Caco-2 (cell line): Measurements from ENCODE around the gene METTL2A. TPM values are rescaled to one million over a fixed set of nuclear protein-coding genes. Genes with fewer than 3 reads are reported as not detected.
"Not testable (repeated sequence)": the region's sequence is repeated elsewhere in the genome, so short reads cannot be mapped to it uniquely, and the experiment has no call there.

Experiments used
- BruUV-seq: library from RNA; stranded (reverse); fragments of 400-500 nt; replicated peaks from 2 replicates; lab custom pipeline; 2021; lab: Mats Ljungman, UMichigan
- CTCF ChIA-PET: fragments of 300-600 bp; sonication (Branson Sonifier 250); formaldehyde crosslinking; loops from one replicate; lab custom pipeline; 2022; ENCODE audit warnings: antibody characterized with exemption; lab: Charles Lee
- POLR2A ChIA-PET: fragments of 300-600 bp; sonication (Branson Sonifier 250); formaldehyde crosslinking; loops from one replicate; lab custom pipeline; 2022; ENCODE audit warnings: antibody characterized with exemption; lab: Charles Lee
- DNase-seq, 2 experiments: peaks; one replicate each; pipeline versions ENCODE4 v3.0.0 to v3.0.0-alpha.2; 2020 to 2022
- H3K27me3 ChIP-seq: replicated peaks from 2 replicates; pipeline ENCODE4 v1.6.0; 2011; ENCODE audit warnings: low read length; ENCODE audit not compliant: control insufficient read depth, insufficient read depth
- H3K36me3 ChIP-seq: 2 replicates; pipeline ENCODE4 v1.5.1; 2011; ENCODE audit warnings: low read length; ENCODE audit not compliant: control insufficient read depth, insufficient read depth
- H3K4me1 ChIP-seq: fragments of 250-450 bp; sonication (Bioruptor Pico); 2 replicates; pipeline ENCODE4 v1.5.1; 2020; ENCODE audit warnings: mild to moderate bottlenecking
- H3K4me3 ChIP-seq: 2 replicates; pipeline ENCODE4 v1.5.1; 2011; ENCODE audit warnings: low read depth, mild to moderate bottlenecking, control low read depth, low read length
- H3K9me3 ChIP-seq: fragments of 250-450 bp; sonication (Bioruptor Pico); 2 replicates; pipeline ENCODE4 v1.5.1; 2020; ENCODE audit warnings: mild to moderate bottlenecking, moderate library complexity
- H3K27ac Mint-ChIP-seq: one replicate; pipeline ENCODE4 v1.8.0; 2022; ENCODE audit warnings: mixed read lengths; ENCODE audit not compliant: unreplicated experiment
- H3K27me3 Mint-ChIP-seq: one replicate; pipeline ENCODE4 v1.8.0; 2022; ENCODE audit warnings: mixed read lengths; ENCODE audit not compliant: insufficient read depth, unreplicated experiment
- H3K36me3 Mint-ChIP-seq: one replicate; pipeline ENCODE4 v1.8.0; 2022; ENCODE audit warnings: mild to moderate bottlenecking, mixed read lengths; ENCODE audit not compliant: insufficient read depth, unreplicated experiment
- H3K4me1 Mint-ChIP-seq: one replicate; pipeline ENCODE4 v1.8.0; 2022; ENCODE audit warnings: low read depth, mixed read lengths; ENCODE audit not compliant: unreplicated experiment
- H3K4me3 Mint-ChIP-seq: one replicate; pipeline ENCODE4 v1.8.0; 2022; ENCODE audit warnings: mild to moderate bottlenecking, moderate library complexity, mixed read lengths; ENCODE audit not compliant: unreplicated experiment
- H3K9me3 Mint-ChIP-seq: one replicate; pipeline ENCODE4 v1.8.0; 2022; ENCODE audit warnings: mixed read lengths; ENCODE audit not compliant: unreplicated experiment
- intact Hi-C: fragments of 100-400 bp; cut with micrococcal nuclease; formaldehyde crosslinking; loops from one replicate; pipeline ENCODE4 v1.10.0; 2022; ENCODE audit not compliant: unreplicated experiment
- total RNA-seq: library from RNA; stranded (reverse); gene quantifications from 2 replicates; pipeline ENCODE4 v1.2.3, GENCODE V29; 2022
- TF ChIP-seq, protein P1 (sequence below), 2 experiments: fragments of 200-600 bp in 1 of 2; IDR thresholded peaks; 1 replicate in 1 of 2; 2 replicates in 1 of 2; pipeline versions ENCODE4 v1.5.1 to v1.8.0; 2011 to 2022; ENCODE audit warnings: antibody characterized with exemption in 1 of 2, control low read depth in 1 of 2, inconsistent platforms in 1 of 2, low read depth in 1 of 2, low read length in 1 of 2, mild to moderate bottlenecking in 1 of 2, moderate library complexity in 1 of 2; ENCODE audit not compliant: insufficient read depth in 1 of 2, severe bottlenecking in 1 of 2, unreplicated experiment in 1 of 2

METTL2A gene
- total RNA-seq, 1 experiment from 2014 or later: 31.4 TPM

DNA sequence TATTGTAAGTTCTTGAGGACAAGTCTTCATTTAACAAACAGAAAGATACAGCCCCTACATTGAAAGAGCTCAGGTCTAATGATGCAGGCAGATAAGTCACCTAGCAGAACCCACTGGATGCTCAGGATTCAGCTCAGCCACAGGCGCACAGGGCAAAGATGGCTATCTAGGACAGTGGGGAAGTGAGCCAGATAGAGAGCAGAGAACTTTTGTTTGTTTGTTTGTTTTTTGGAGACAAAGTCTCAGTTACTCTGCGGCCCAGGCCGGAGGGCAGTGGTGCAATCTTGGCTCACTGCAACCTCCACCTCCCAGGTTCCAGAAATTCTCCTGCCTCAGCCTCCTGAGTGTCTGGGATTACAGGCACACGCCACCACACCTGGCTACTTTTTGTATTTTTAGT is 20.4 kb downstream of the METTL2A start:
- H3K9me3 Mint-ChIP-seq: no peaks in the 10 kb centered on the region
- H3K27me3 ChIP-seq: no peaks in the 10 kb centered on the region
- H3K4me1 Mint-ChIP-seq: no peaks in the 10 kb centered on the region
- no TSS peak for BruUV-seq
- no peak overlapping the region for H3K4me3 Mint-ChIP-seq
- DNase-seq: no peak
- H3K9me3 ChIP-seq: no peaks in the 10 kb centered on the region
- intact Hi-C loops: no loop called here
- no peak overlapping the region for H3K27ac Mint-ChIP-seq
- TF ChIP-seq, protein P1, sequence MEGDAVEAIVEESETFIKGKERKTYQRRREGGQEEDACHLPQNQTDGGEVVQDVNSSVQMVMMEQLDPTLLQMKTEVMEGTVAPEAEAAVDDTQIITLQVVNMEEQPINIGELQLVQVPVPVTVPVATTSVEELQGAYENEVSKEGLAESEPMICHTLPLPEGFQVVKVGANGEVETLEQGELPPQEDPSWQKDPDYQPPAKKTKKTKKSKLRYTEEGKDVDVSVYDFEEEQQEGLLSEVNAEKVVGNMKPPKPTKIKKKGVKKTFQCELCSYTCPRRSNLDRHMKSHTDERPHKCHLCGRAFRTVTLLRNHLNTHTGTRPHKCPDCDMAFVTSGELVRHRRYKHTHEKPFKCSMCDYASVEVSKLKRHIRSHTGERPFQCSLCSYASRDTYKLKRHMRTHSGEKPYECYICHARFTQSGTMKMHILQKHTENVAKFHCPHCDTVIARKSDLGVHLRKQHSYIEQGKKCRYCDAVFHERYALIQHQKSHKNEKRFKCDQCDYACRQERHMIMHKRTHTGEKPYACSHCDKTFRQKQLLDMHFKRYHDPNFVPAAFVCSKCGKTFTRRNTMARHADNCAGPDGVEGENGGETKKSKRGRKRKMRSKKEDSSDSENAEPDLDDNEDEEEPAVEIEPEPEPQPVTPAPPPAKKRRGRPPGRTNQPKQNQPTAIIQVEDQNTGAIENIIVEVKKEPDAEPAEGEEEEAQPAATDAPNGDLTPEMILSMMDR (IDR thresholded peaks at IDR 0.05; ENCODE audit: insufficient read depth in 1 of 2, low read depth in 1 of 2, low read length in 1 of 2, severe bottlenecking in 1 of 2, unreplicated experiment in 1 of 2): no peak
- H3K36me3 ChIP-seq: 0 out of 2 replicates have a peak, but pooled peaks cover 1% of the 10 kb centered on the region
- no peak overlapping the region for H3K4me3 ChIP-seq
- no peaks in the 10 kb centered on the region for H3K4me1 ChIP-seq
- H3K36me3 Mint-ChIP-seq: peaks cover 83% of the 10 kb centered on the region
- ChIA-PET POLR2A (no interaction called here), CTCF (no interaction called here)
- no peaks in the 10 kb centered on the region for H3K27me3 Mint-ChIP-seq

DNA sequence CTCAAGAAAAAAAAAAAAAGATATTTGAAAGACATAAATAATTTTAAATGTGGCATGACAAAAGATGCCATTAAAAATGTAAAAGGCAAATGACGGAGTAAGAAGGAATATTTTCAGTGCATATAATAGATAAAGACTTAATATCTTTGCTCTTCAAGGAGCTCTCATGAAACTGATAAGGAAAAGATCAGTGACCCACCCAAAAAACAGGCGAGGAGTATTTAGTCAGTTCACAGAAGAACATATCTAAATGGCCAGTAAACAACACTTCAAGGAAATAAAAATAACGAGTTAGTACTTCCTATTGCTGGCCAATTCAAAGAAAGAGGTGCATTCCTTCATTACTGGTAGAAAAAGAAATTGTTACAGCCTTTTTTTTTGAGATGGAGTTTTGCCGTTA is 22.1 kb downstream of the METTL2A start:
- BruUV-seq, DNase-seq, intact Hi-C loops, H3K27ac Mint-ChIP-seq, H3K4me1 ChIP-seq, CTCF ChIA-PET, H3K4me3 ChIP-seq, H3K9me3 ChIP-seq, H3K36me3 ChIP-seq, H3K27me3 ChIP-seq, POLR2A ChIA-PET, H3K27me3 Mint-ChIP-seq, H3K9me3 Mint-ChIP-seq, H3K4me1 Mint-ChIP-seq, H3K4me3 Mint-ChIP-seq: not testable (repeated sequence)
- peaks cover 72% of the 10 kb centered on the region for H3K36me3 Mint-ChIP-seq

DNA sequence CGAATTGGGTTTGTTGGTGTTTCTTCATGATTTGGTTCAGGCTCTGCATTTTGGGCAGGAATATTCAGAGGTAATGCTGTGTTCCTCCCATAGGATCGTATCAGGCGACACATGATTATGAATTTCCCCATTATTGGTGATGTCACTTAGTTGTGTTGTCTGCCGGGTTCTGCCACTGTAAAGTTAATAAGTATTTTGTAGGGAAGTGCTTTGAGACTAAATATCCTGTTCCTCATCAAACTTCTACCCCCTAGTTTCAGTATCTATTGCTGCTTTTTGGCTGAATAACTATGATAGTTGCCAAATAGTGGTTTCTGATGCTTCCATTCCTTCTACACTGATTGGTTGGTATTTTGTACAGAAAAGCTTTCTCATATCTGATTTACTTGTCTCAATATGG is 28.5 kb downstream of the METTL2A start:
- H3K27me3 Mint-ChIP-seq, H3K4me1 ChIP-seq, H3K4me3 Mint-ChIP-seq, H3K27me3 ChIP-seq, BruUV-seq, H3K4me3 ChIP-seq, H3K4me1 Mint-ChIP-seq, H3K9me3 Mint-ChIP-seq, DNase-seq, POLR2A ChIA-PET, H3K36me3 ChIP-seq, intact Hi-C loops, H3K9me3 ChIP-seq, H3K27ac Mint-ChIP-seq, CTCF ChIA-PET: not testable (repeated sequence)
- peaks cover 20% of the 10 kb centered on the region for H3K36me3 Mint-ChIP-seq

DNA sequence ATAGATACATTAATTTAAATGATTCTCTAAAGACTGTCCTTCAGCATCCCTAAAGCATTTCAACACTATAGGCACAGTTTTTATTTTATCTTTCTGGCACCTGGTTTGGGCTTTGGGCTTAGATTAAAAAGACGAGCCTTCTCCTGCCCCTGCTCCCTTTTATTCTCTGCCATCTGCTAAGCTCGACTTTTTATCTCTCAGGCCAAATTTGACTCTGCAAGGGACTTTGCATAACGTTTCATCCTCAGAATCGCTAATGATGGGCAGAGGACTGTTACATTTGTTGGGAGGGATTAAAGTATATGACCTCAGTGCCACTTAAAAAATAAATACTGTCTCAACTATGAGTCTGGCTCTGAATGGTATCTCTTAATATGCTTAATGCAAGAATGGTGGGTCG is 29.3 kb downstream of the METTL2A start:
- POLR2A ChIA-PET, H3K4me1 Mint-ChIP-seq, H3K4me1 ChIP-seq, H3K4me3 ChIP-seq, CTCF ChIA-PET, BruUV-seq, H3K27me3 ChIP-seq, H3K27me3 Mint-ChIP-seq, H3K27ac Mint-ChIP-seq, H3K4me3 Mint-ChIP-seq, H3K9me3 Mint-ChIP-seq, DNase-seq, intact Hi-C loops, H3K36me3 ChIP-seq, H3K9me3 ChIP-seq: not testable (repeated sequence)
- H3K36me3 Mint-ChIP-seq: peaks cover 12% of the 10 kb centered on the region

DNA sequence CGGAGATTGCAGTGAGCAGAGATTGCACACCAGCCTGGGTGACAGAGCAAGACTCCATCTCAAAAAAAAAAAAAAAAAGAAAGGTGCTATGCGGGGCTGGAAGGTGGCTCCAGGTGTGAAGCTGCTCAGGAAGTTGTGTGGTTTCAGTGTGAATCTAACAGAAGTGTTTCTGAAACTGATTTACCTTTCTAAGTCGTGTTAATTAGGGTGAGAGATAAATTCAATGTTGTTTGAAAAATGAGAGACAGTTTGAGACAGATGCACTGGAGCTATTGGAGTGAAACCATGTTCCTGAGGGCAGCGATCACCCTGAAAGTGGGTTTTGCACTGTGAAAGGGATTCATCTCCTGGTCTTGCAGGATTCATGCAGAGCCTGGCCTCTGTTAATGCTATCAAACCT is 30.0 kb downstream of the METTL2A start:
- H3K4me3 Mint-ChIP-seq, BruUV-seq, H3K4me3 ChIP-seq, H3K36me3 Mint-ChIP-seq, H3K9me3 Mint-ChIP-seq, H3K27me3 ChIP-seq, H3K27me3 Mint-ChIP-seq, H3K4me1 Mint-ChIP-seq, H3K27ac Mint-ChIP-seq, H3K4me1 ChIP-seq, DNase-seq, POLR2A ChIA-PET, H3K36me3 ChIP-seq, intact Hi-C loops, H3K9me3 ChIP-seq, CTCF ChIA-PET: not testable (repeated sequence)

DNA sequence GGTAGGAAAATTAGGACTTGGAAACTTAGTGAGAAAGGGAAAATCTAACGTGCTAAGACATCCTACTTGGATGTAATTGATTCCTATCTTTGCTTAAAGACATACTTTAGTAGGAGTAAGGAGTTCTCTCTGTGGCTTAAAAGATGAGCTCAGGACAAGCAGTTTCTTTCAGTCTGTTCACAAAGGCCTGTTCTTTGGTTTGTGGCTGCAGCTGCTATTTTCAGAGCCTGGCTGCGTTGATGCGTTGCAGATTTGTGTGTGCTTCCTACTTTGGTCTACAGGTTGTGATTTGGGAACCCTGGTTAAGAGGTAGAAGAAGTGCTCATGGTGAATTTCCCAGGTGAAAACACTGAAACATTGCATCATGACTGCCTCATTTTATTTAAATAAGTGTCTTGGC is 30.4 kb downstream of the METTL2A start:
- H3K27me3 ChIP-seq, H3K4me1 Mint-ChIP-seq, H3K4me3 Mint-ChIP-seq, H3K36me3 ChIP-seq, H3K27ac Mint-ChIP-seq, POLR2A ChIA-PET, BruUV-seq, H3K9me3 ChIP-seq, H3K4me3 ChIP-seq, H3K9me3 Mint-ChIP-seq, intact Hi-C loops, CTCF ChIA-PET, H3K36me3 Mint-ChIP-seq, DNase-seq, H3K27me3 Mint-ChIP-seq, H3K4me1 ChIP-seq: not testable (repeated sequence)
